Liver (tissue), 9 donors: ENCODE measurements around the gene ZFP36L1. TPM values are rescaled to one million over a fixed set of nuclear protein-coding genes. Genes with fewer than 3 reads are reported as not detected.

ENCODE experiments used
- DNase-seq: peaks from one replicate; pipeline ENCODE4 v3.0.0-alpha.2; 2017; ENCODE audit warnings: low spot score
- H3K27ac ChIP-seq, 2 donors: one replicate each; pipeline ENCODE4 v1.7.0; 2013; ENCODE audit warnings: inconsistent platforms in 2 of 2, low read length in 2 of 2, control low read depth in 1 of 2, low read depth in 1 of 2, mild to moderate bottlenecking in 1 of 2
- H3K27me3 ChIP-seq, 4 donors: one replicate each; pipeline versions ENCODE4 v1.6.1 to v1.7.0; 2013; ENCODE audit warnings: low read length in 3 of 4, inconsistent platforms in 1 of 4, mild to moderate bottlenecking in 1 of 4, moderate library complexity in 1 of 4; ENCODE audit not compliant: control insufficient read depth in 4 of 4, insufficient read depth in 4 of 4
- H3K36me3 ChIP-seq, 4 donors: one replicate each; pipeline versions ENCODE4 v1.6.1 to v1.7.0; 2013; ENCODE audit warnings: low read length in 3 of 4, mild to moderate bottlenecking in 3 of 4, low read depth in 1 of 4, moderate library complexity in 1 of 4; ENCODE audit not compliant: control insufficient read depth in 4 of 4, insufficient read depth in 3 of 4
- H3K4me1 ChIP-seq, 4 donors: one replicate each; pipeline versions ENCODE4 v1.6.1 to v1.7.0; 2013; ENCODE audit warnings: low read length in 3 of 4, mild to moderate bottlenecking in 3 of 4, moderate library complexity in 1 of 4; ENCODE audit not compliant: control insufficient read depth in 4 of 4, insufficient read depth in 4 of 4
- H3K4me3 ChIP-seq, 3 donors: one replicate each; pipeline versions ENCODE4 v1.6.1 to v1.7.0; 2013; ENCODE audit warnings: low read length in 3 of 3, control low read depth in 1 of 3, low read depth in 1 of 3, mild to moderate bottlenecking in 1 of 3
- H3K9ac ChIP-seq, 2 donors: one replicate each; pipeline ENCODE4 v1.7.0; 2013; ENCODE audit warnings: low read length in 2 of 2, mild to moderate bottlenecking in 2 of 2, moderate library complexity in 2 of 2, control low read depth in 1 of 2, low read depth in 1 of 2
- H3K9me3 ChIP-seq, 4 donors: one replicate each; pipeline versions ENCODE4 v1.6.1 to v1.7.0; 2013; ENCODE audit warnings: low read length in 3 of 4; ENCODE audit not compliant: control insufficient read depth in 4 of 4
- FOXA2 ChIP-seq: IDR thresholded peaks from 2 replicates; pipeline ENCODE4 v1.6.1; 2016; ENCODE audit warnings: antibody characterized with exemption
- GABPA ChIP-seq, 2 donors: IDR thresholded peaks in 1 of 2; conservative IDR thresholded peaks in 1 of 2; 2 replicates each; pipeline ENCODE4 v1.6.1; 2016; ENCODE audit warnings: antibody characterized with exemption in 2 of 2, mild to moderate bottlenecking in 1 of 2, moderate library complexity in 1 of 2
- HNF4G ChIP-seq: IDR thresholded peaks from 2 replicates; pipeline ENCODE4 v1.6.1; 2016; ENCODE audit warnings: antibody characterized with exemption
- JUND ChIP-seq, 2 donors: IDR thresholded peaks; 2 replicates each; pipeline ENCODE4 v1.6.1; 2016; ENCODE audit warnings: antibody characterized with exemption in 2 of 2
- NR2F2 ChIP-seq: IDR thresholded peaks from 2 replicates; pipeline ENCODE4 v1.6.1; 2016; ENCODE audit warnings: antibody characterized with exemption
- RAD21 ChIP-seq, 2 donors: IDR thresholded peaks; 2 replicates each; pipeline ENCODE4 v1.6.1; 2016; ENCODE audit warnings: antibody characterized with exemption in 2 of 2, mild to moderate bottlenecking in 2 of 2
- YY1 ChIP-seq: IDR thresholded peaks from 2 replicates; pipeline ENCODE4 v1.6.1; 2016; ENCODE audit warnings: antibody characterized with exemption, mild to moderate bottlenecking
- WGBS: extraction: QIAGEN DNeasy Blood & Tissue Kit; methylation state at CpG from one replicate; pipeline ENCODE4 v1.1.7; 2013; 5-methylcytosine and 5-hydroxymethylcytosine counted together
- polyA plus RNA-seq, 2 donors: library from polyadenylated mRNA; stranded (reverse) in 1 of 2; unstranded in 1 of 2; fragments of 200-250 nt in 1 of 2; fragments of >200 nt in 1 of 2; fragmentation: Nextera tagmentation in 1 of 2; extraction: Ambion mirVana in 1 of 2; gene quantifications; one replicate each; pipeline versions ENCODE4 v1.2.1 to v1.2.3, GENCODE V29; 2013 to 2015
- total RNA-seq, 2 donors: library from RNA; depleted of rRNA; stranded (reverse); fragments of >200 nt; gene quantifications; one replicate each; pipeline ENCODE4 v1.2.3, GENCODE V29; 2014
- TF ChIP-seq, protein P1 (sequence below): IDR thresholded peaks from 2 replicates; pipeline ENCODE4 v1.6.1; 2016; ENCODE audit warnings: antibody characterized with exemption
- TF ChIP-seq, protein P2 (sequence below): IDR thresholded peaks from 2 replicates; pipeline ENCODE4 v1.6.1; 2016; ENCODE audit warnings: antibody characterized with exemption, mild to moderate bottlenecking
- donor health status: healthy.
- donor health status: healthy.
- donor health status: healthy.
- donor health status: healthy.
- donor health status: healthy.

ZFP36L1 gene
- total and polyA plus RNA-seq, 4 donors, result 25.0 to 170 (median 69.5) TPM

DNA sequence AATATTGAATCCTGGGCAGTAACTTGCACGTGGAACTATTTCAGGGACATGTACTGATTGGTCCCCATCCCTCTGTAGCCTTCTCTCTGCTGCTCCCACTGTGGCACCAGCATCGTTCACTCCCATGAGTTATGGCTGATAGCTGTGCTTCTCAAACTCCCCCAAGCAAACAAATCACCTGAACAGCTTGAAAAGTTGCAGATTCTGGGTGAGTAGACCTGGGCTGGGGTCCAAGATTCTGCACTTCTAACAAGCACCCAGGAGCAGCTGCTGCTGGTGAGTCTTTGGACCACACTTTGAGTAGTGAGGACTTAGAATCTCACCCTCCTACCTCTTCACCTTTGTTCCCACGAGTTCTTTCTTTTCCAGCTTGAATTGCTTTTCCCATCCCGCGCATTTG, 49.4 kb upstream of the ZFP36L1 start:
- Histone ChIP-seq H3K9me3 (no peaks in the 10 kb centered on the region), H3K27ac (no peak overlapping the region), H3K4me1 (peaks cover 2 to 15% (median 5%) of the 10 kb centered on the region in 4 donors), H3K9ac (no peak overlapping the region), H3K27me3 (no peaks in the 10 kb centered on the region), H3K36me3 (no peaks in the 10 kb centered on the region), H3K4me3 (no peak overlapping the region)
- DNase-seq, result no peak
- TF ChIP-seq NR2F2 (no peak), YY1 (no peak), JUND (IDR thresholded peaks at IDR 0.05) (no peak), GABPA (IDR thresholded peaks at IDR 0.05 in 1 of 2, conservative IDR thresholded peaks at IDR 0.05 in 1 of 2) (no peak)
- WGBS, result 92% methylated on average over 5 of the region's 5 CpGs

DNA sequence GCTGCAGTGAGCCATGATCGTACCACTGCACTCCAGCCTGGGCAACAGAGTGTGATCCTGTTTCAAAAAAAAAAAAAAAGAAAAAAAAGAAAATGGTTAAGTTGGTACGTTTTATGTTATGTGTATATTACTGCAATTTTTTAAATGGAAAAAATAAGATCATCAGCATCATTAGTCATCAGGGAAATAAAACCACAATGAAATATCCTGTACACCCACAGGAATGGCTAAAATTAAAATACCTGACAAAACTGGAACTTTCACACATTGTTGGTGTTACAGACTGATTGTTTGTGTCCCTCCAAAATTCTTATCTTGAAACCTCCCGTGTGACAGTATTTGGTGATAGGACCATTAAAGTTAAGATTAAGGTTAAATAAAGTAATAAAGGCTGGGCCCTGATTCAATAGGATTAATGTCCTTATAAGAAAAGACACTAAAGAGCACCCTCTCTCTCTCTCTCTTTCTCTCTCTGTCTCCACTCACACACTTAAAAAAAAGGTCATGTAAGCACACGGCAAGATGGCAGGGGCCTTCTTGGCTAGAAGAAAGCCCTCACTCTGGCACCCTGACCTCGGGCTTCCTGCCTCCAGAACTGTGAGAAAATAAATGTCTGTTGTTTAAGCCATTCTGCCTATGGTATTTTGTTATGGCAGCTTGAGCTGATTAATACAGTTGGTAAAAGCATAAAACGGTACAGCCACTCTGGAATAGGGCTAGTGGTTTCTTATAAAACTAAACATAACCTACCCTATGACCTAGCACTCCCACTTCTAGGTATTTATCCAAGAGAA, 48.3 kb upstream of the ZFP36L1 start:
- peaks cover 0 to 1% (median 0%) of the 10 kb centered on the region in 4 donors for H3K9me3 ChIP-seq
- no peaks in the 10 kb centered on the region for H3K36me3 ChIP-seq
- no peak overlapping the region for H3K9ac ChIP-seq
- 77% methylated on average over 6 of the region's 6 CpGs for WGBS
- no peak overlapping the region for H3K4me3 ChIP-seq
- H3K4me1 ChIP-seq, result peaks cover 2 to 15% (median 5%) of the 10 kb centered on the region in 4 donors
- no peaks in the 10 kb centered on the region for H3K27me3 ChIP-seq
- no peak for DNase-seq
- TF ChIP-seq RAD21 (IDR thresholded peaks at IDR 0.05) (no peak), JUND (IDR thresholded peaks at IDR 0.05) (no peak), HNF4G (no peak), FOXA2 (no peak)
- TF ChIP-seq, protein P1, sequence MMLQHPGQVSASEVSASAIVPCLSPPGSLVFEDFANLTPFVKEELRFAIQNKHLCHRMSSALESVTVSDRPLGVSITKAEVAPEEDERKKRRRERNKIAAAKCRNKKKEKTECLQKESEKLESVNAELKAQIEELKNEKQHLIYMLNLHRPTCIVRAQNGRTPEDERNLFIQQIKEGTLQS, result no peak
- TF ChIP-seq, protein P2, sequence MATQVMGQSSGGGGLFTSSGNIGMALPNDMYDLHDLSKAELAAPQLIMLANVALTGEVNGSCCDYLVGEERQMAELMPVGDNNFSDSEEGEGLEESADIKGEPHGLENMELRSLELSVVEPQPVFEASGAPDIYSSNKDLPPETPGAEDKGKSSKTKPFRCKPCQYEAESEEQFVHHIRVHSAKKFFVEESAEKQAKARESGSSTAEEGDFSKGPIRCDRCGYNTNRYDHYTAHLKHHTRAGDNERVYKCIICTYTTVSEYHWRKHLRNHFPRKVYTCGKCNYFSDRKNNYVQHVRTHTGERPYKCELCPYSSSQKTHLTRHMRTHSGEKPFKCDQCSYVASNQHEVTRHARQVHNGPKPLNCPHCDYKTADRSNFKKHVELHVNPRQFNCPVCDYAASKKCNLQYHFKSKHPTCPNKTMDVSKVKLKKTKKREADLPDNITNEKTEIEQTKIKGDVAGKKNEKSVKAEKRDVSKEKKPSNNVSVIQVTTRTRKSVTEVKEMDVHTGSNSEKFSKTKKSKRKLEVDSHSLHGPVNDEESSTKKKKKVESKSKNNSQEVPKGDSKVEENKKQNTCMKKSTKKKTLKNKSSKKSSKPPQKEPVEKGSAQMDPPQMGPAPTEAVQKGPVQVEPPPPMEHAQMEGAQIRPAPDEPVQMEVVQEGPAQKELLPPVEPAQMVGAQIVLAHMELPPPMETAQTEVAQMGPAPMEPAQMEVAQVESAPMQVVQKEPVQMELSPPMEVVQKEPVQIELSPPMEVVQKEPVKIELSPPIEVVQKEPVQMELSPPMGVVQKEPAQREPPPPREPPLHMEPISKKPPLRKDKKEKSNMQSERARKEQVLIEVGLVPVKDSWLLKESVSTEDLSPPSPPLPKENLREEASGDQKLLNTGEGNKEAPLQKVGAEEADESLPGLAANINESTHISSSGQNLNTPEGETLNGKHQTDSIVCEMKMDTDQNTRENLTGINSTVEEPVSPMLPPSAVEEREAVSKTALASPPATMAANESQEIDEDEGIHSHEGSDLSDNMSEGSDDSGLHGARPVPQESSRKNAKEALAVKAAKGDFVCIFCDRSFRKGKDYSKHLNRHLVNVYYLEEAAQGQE, result no peak
- H3K27ac ChIP-seq, result no peak overlapping the region

DNA sequence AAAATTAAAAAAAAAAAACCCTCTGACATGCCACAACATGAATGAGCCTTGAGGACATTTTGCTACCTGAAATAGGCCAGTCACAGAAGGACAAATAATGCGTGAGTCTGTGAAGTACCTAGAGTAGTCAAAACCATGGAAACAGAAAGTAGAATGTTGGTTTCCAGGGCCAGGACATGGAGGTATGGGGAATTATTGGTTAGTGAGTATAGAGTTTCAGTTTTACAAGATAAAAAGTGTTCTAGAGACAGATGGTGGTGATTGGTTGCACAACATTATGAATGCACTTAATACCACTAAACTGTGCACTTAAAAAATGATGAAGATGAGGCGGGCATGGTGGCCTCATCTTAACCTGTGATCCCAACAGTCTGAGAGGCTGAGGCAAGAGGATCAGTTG, 47.6 kb upstream of the ZFP36L1 start:
- Histone ChIP-seq H3K4me1 (peaks cover 2 to 15% (median 5%) of the 10 kb centered on the region in 4 donors), H3K9me3 (peaks cover 0 to 2% (median 0%) of the 10 kb centered on the region in 4 donors), H3K36me3 (no peaks in the 10 kb centered on the region), H3K4me3 (no peak overlapping the region), H3K27ac (no peak overlapping the region), H3K27me3 (no peaks in the 10 kb centered on the region), H3K9ac (no peak overlapping the region)
- 94% methylated on average over 2 of the region's 2 CpGs for WGBS
- DNase-seq, result no peak
- no peak for TF ChIP-seq GABPA (IDR thresholded peaks at IDR 0.05 in 1 of 2, conservative IDR thresholded peaks at IDR 0.05 in 1 of 2)
